Neural progenitor cell (in vitro differentiated cells): ENCODE results near the gene C2CD4C.

Source experiments
- CTCF ChIP-seq: fragments of 200-600 bp; sonication (generic); IDR thresholded peaks from 2 replicates; pipeline ENCODE4 v1.5.1; 2017; ENCODE audit warnings: antibody characterized with exemption, mild to moderate bottlenecking
- EZH2 ChIP-seq: fragments of 200-600 bp; sonication (generic); IDR thresholded peaks from 2 replicates; pipeline ENCODE4 v1.6.1; 2017; ENCODE audit warnings: antibody characterized with exemption, mild to moderate bottlenecking, moderate library complexity

GRCh38 chr19:439167-439900 lies 30.4 kb upstream of the C2CD4C start:
- no peak for TF ChIP-seq CTCF
- no peak for TF ChIP-seq EZH2
